HepG2 (cell line): Measurements from ENCODE around the gene CYB5A. TPM values are rescaled to one million over a fixed set of nuclear protein-coding genes. Genes with fewer than 3 reads are reported as not detected.
A peak's percentile ranks its signal among the peaks of the same experiment; 100 is the strongest.

Experiments used
- BCL3 ChIP-seq: sonication (generic); formaldehyde crosslinking; IDR thresholded peaks from 2 replicates; pipeline ENCODE4 v1.5.1; 2020; ENCODE audit warnings: mild to moderate bottlenecking, missing genetic modification reagents, moderate library complexity
- BRCA1 ChIP-seq: sonication (generic); formaldehyde crosslinking; IDR thresholded peaks from 2 replicates; pipeline ENCODE4 v1.4.0; 2020; ENCODE audit warnings: missing genetic modification reagents
- DMTF1 ChIP-seq: sonication (generic); formaldehyde crosslinking; IDR thresholded peaks from 2 replicates; pipeline ENCODE4 v1.4.0; 2020; ENCODE audit warnings: mild to moderate bottlenecking, missing genetic modification reagents
- DNMT1 ChIP-seq: sonication (generic); formaldehyde crosslinking; IDR thresholded peaks from 2 replicates; pipeline ENCODE4 v1.5.1; 2020; ENCODE audit warnings: mild to moderate bottlenecking, missing genetic modification reagents
- JUN ChIP-seq: sonication (generic); formaldehyde crosslinking; IDR thresholded peaks from 2 replicates; pipeline ENCODE4 v1.4.0; 2020; ENCODE audit warnings: mild to moderate bottlenecking, missing genetic modification reagents
- SAFB2 ChIP-seq: sonication (generic); formaldehyde crosslinking; IDR thresholded peaks from 2 replicates; pipeline ENCODE4 v1.5.1; 2020; ENCODE audit warnings: missing genetic modification reagents, low read depth, mild to moderate bottlenecking, borderline replicate concordance
- ZBTB7A ChIP-seq: sonication (generic); formaldehyde crosslinking; IDR thresholded peaks from 2 replicates; pipeline ENCODE4 v1.8.0; 2022; ENCODE audit warnings: mild to moderate bottlenecking, missing genetic modification reagents
- ZNF331 ChIP-seq: sonication (generic); formaldehyde crosslinking; IDR thresholded peaks from 2 replicates; pipeline ENCODE4 v1.4.0; 2020; ENCODE audit warnings: missing genetic modification reagents
- ZNF451 ChIP-seq: sonication (generic); formaldehyde crosslinking; IDR thresholded peaks from 2 replicates; pipeline ENCODE4 v1.5.0; 2020; ENCODE audit warnings: mild to moderate bottlenecking, missing genetic modification reagents
- ZNF878 ChIP-seq: sonication (generic); formaldehyde crosslinking; IDR thresholded peaks from 2 replicates; pipeline ENCODE4 v1.8.1; 2023; ENCODE audit warnings: mild to moderate bottlenecking, missing genetic modification reagents, moderate library complexity
- polyA plus RNA-seq, 8 experiments: library from polyadenylated mRNA; depleted of rRNA in 3 of 8; stranded (reverse) in 7 of 8; unstranded in 1 of 8; fragments of >200 nt; fragmentation: Illumina TruSeq in 4 of 8; extraction: Trizol in 4 of 8; gene quantifications; 2 replicates each; pipeline versions ENCODE4 v1.2.1 to v1.2.3, GENCODE V29; 2011 to 2016; ENCODE audit warnings: low read depth in 4 of 8, missing spikeins in 1 of 8, mixed read lengths in 1 of 8; ENCODE audit not compliant: insufficient read depth in 1 of 8
- total RNA-seq, 5 experiments: library from RNA; depleted of rRNA; stranded (reverse); fragments of >200 nt; fragmentation: Illumina TruSeq; extraction: Trizol; gene quantifications; 2 replicates each; pipeline ENCODE4 v1.2.3, GENCODE V29; 2016; ENCODE audit warnings: low read depth in 1 of 5
- TF ChIP-seq, protein P1 (sequence below), 2 experiments: fragments of 450-650 bp in 1 of 2; sonication (generic) in 1 of 2; formaldehyde crosslinking in 1 of 2; IDR thresholded peaks; 2 replicates each; pipeline versions ENCODE4 v1.6.1 to v1.8.0; 2016 to 2022; ENCODE audit warnings: antibody characterized with exemption in 1 of 2, mild to moderate bottlenecking in 1 of 2, missing genetic modification reagents in 1 of 2
- TF ChIP-seq, protein P2 (sequence below): sonication (generic); formaldehyde crosslinking; IDR thresholded peaks from 2 replicates; pipeline ENCODE4 v1.5.0; 2020; ENCODE audit warnings: mild to moderate bottlenecking, missing genetic modification reagents
- TF ChIP-seq, protein P3 (sequence below): sonication (generic); formaldehyde crosslinking; IDR thresholded peaks from 2 replicates; pipeline ENCODE4 v1.4.0; 2020; ENCODE audit warnings: missing genetic modification reagents; ENCODE audit errors: not compliant biosample characterization

CYB5A gene
- total and polyA plus RNA-seq, 2 of the 13 experiments (the other 11 are each of a cell fraction or from before 2014, with no cell fraction given): 215 to 356 TPM

GRCh38 chr18:74242438-74243096 lies 49.2 kb downstream of the CYB5A start (continued):
- 0 out of 2 replicates have a peak, but pooled peaks have one; percentile 48 for TF ChIP-seq ZNF878
- TF ChIP-seq, protein P1, sequence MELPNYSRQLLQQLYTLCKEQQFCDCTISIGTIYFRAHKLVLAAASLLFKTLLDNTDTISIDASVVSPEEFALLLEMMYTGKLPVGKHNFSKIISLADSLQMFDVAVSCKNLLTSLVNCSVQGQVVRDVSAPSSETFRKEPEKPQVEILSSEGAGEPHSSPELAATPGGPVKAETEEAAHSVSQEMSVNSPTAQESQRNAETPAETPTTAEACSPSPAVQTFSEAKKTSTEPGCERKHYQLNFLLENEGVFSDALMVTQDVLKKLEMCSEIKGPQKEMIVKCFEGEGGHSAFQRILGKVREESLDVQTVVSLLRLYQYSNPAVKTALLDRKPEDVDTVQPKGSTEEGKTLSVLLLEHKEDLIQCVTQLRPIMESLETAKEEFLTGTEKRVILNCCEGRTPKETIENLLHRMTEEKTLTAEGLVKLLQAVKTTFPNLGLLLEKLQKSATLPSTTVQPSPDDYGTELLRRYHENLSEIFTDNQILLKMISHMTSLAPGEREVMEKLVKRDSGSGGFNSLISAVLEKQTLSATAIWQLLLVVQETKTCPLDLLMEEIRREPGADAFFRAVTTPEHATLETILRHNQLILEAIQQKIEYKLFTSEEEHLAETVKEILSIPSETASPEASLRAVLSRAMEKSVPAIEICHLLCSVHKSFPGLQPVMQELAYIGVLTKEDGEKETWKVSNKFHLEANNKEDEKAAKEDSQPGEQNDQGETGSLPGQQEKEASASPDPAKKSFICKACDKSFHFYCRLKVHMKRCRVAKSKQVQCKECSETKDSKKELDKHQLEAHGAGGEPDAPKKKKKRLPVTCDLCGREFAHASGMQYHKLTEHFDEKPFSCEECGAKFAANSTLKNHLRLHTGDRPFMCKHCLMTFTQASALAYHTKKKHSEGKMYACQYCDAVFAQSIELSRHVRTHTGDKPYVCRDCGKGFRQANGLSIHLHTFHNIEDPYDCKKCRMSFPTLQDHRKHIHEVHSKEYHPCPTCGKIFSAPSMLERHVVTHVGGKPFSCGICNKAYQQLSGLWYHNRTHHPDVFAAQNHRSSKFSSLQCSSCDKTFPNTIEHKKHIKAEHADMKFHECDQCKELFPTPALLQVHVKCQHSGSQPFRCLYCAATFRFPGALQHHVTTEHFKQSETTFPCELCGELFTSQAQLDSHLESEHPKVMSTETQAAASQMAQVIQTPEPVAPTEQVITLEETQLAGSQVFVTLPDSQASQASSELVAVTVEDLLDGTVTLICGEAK (IDR thresholded peaks at IDR 0.05): no peak
- TF ChIP-seq, protein P1 (CRISPR knock-in tag; IDR thresholded peaks at IDR 0.05): no peak
- TF ChIP-seq JUN (CRISPR knock-in tag): no peak
- TF ChIP-seq ZNF331 (CRISPR knock-in tag): no peak
- TF ChIP-seq BCL3: no peak
- no peak for TF ChIP-seq SAFB2 (CRISPR knock-in tag)
- TF ChIP-seq BRCA1 (CRISPR knock-in tag): no peak
- TF ChIP-seq, protein P2, sequence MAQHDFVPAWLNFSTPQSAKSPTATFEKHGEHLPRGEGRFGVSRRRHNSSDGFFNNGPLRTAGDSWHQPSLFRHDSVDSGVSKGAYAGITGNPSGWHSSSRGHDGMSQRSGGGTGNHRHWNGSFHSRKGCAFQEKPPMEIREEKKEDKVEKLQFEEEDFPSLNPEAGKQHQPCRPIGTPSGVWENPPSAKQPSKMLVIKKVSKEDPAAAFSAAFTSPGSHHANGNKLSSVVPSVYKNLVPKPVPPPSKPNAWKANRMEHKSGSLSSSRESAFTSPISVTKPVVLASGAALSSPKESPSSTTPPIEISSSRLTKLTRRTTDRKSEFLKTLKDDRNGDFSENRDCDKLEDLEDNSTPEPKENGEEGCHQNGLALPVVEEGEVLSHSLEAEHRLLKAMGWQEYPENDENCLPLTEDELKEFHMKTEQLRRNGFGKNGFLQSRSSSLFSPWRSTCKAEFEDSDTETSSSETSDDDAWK: no peak
- TF ChIP-seq ZBTB7A (CRISPR knock-in tag): no peak
- no peak for TF ChIP-seq DNMT1 (CRISPR knock-in tag)
- TF ChIP-seq ZNF451 (CRISPR knock-in tag): no peak
- TF ChIP-seq, protein P3, sequence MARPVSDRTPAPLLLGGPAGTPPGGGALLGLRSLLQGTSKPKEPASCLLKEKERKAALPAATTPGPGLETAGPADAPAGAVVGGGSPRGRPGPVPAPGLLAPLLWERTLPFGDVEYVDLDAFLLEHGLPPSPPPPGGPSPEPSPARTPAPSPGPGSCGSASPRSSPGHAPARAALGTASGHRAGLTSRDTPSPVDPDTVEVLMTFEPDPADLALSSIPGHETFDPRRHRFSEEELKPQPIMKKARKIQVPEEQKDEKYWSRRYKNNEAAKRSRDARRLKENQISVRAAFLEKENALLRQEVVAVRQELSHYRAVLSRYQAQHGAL: no peak
- no peak for TF ChIP-seq DMTF1 (CRISPR knock-in tag)
